Neural progenitor cell (in vitro differentiated cells): ENCODE results near the gene MRPS15. TPM values are rescaled to one million over a fixed set of nuclear protein-coding genes. Genes with fewer than 3 reads are reported as not detected.
"Not testable (repeated sequence)": the region's sequence is repeated elsewhere in the genome, so short reads cannot be mapped to it uniquely, and the experiment has no call there.

Source experiments
- DNase-seq: peaks from one replicate; pipeline ENCODE4 v3.0.0-alpha.2; 2016; ENCODE audit warnings: low spot score
- H2AFZ ChIP-seq: fragments of 200-600 bp; sonication (generic); replicated peaks from 2 replicates; pipeline ENCODE4 v1.6.1; 2016; ENCODE audit warnings: antibody characterized with exemption
- H3F3A ChIP-seq: fragments of 200-600 bp; sonication (generic); 2 replicates; pipeline ENCODE4 v1.6.1; 2016; ENCODE audit warnings: antibody characterized with exemption, low read depth
- H3K27ac ChIP-seq: fragments of 200-600 bp; sonication (generic); 2 replicates; pipeline ENCODE4 v1.5.1; 2016; ENCODE audit warnings: mild to moderate bottlenecking
- H3K27me3 ChIP-seq: fragments of 200-600 bp; sonication (generic); 2 replicates; pipeline ENCODE4 v1.6.1; 2016; ENCODE audit warnings: mild to moderate bottlenecking, moderate library complexity
- H3K36me3 ChIP-seq: fragments of 200-600 bp; sonication (generic); 2 replicates; pipeline ENCODE4 v1.5.1; 2016
- H3K4me1 ChIP-seq: fragments of 200-600 bp; sonication (generic); 2 replicates; pipeline ENCODE4 v1.6.1; 2016; ENCODE audit warnings: mixed run types
- H3K4me2 ChIP-seq: fragments of 200-600 bp; sonication (generic); 2 replicates; pipeline ENCODE4 v1.6.1; 2016
- H3K4me3 ChIP-seq: fragments of 200-600 bp; sonication (generic); 2 replicates; pipeline ENCODE4 v1.5.1; 2016
- H3K79me2 ChIP-seq: fragments of 200-600 bp; sonication (generic); 2 replicates; pipeline ENCODE4 v1.6.1; 2016; ENCODE audit warnings: low read depth
- H3K9ac ChIP-seq: fragments of 200-600 bp; sonication (generic); 2 replicates; pipeline ENCODE4 v1.6.1; 2016
- H3K9me3 ChIP-seq: fragments of 200-600 bp; sonication (generic); 2 replicates; pipeline ENCODE4 v1.5.1; 2016; ENCODE audit warnings: low read depth
- H4K20me1 ChIP-seq: fragments of 200-600 bp; sonication (generic); 2 replicates; pipeline ENCODE4 v1.6.1; 2016; ENCODE audit warnings: low read depth
- H3K27ac Mint-ChIP-seq: 3 replicates; pipeline ENCODE4 v1.8.0; 2021; ENCODE audit warnings: mixed read lengths
- H3K27me3 Mint-ChIP-seq: 2 replicates; pipeline ENCODE4 v1.8.0; 2022; ENCODE audit warnings: low read depth, mild to moderate bottlenecking, inconsistent platforms, moderate library complexity, mixed read lengths; ENCODE audit not compliant: insufficient read depth
- H3K36me3 Mint-ChIP-seq: 3 replicates; pipeline ENCODE4 v1.8.0; 2021; ENCODE audit warnings: mixed read lengths
- H3K4me1 Mint-ChIP-seq: 3 replicates; pipeline ENCODE4 v1.8.0; 2021; ENCODE audit warnings: mixed read lengths
- H3K4me3 Mint-ChIP-seq: 3 replicates; pipeline ENCODE4 v1.8.0; 2021; ENCODE audit warnings: mild to moderate bottlenecking, moderate library complexity, mixed read lengths
- H3K9me3 Mint-ChIP-seq: 3 replicates; pipeline ENCODE4 v1.8.0; 2020; ENCODE audit warnings: mixed read lengths
- CTCF ChIP-seq: fragments of 200-600 bp; sonication (generic); IDR thresholded peaks from 2 replicates; pipeline ENCODE4 v1.5.1; 2017; ENCODE audit warnings: antibody characterized with exemption, mild to moderate bottlenecking
- EZH2 ChIP-seq: fragments of 200-600 bp; sonication (generic); IDR thresholded peaks from 2 replicates; pipeline ENCODE4 v1.6.1; 2017; ENCODE audit warnings: antibody characterized with exemption, mild to moderate bottlenecking, moderate library complexity
- EZH2phosphoT487 ChIP-seq: fragments of 200-600 bp; sonication (generic); IDR thresholded peaks from 2 replicates; pipeline ENCODE4 v1.6.1; 2017; ENCODE audit warnings: antibody characterized with exemption
- total RNA-seq: library from RNA; depleted of rRNA; stranded (reverse); fragments of >200 nt; gene quantifications from 2 replicates; pipeline ENCODE4 v1.2.3, GENCODE V29; 2015; ENCODE audit warnings: low replicate concordance

MRPS15 gene
- total RNA-seq, 1 donor from 2014 or later, result 109 TPM

- Mint-ChIP-seq H3K27ac (no peak overlapping the region), H3K4me3 (no peak overlapping the region), H3K9me3 (no peaks in the 10 kb centered on the region), H3K4me1 (peaks cover 12% of the 10 kb centered on the region), H3K36me3 (no peaks in the 10 kb centered on the region), H3K27me3 (peaks cover 3% of the 10 kb centered on the region)
- no peaks in the 10 kb centered on the region for H3K27me3 ChIP-seq
- no peak for DNase-seq
- H3K79me2 ChIP-seq, result no peaks in the 10 kb centered on the region
- H2AFZ ChIP-seq, result no peak overlapping the region
- H4K20me1 ChIP-seq, result no peaks in the 10 kb centered on the region
- H3K36me3 ChIP-seq, result no peaks in the 10 kb centered on the region
- peaks cover 14% of the 10 kb centered on the region for H3K4me1 ChIP-seq
- H3F3A ChIP-seq, result no peaks in the 10 kb centered on the region
- no peak overlapping the region for H3K4me2 ChIP-seq
- no peak overlapping the region for H3K4me3 ChIP-seq
- no peak overlapping the region for H3K27ac ChIP-seq
- no peaks in the 10 kb centered on the region for H3K9me3 ChIP-seq
- TF ChIP-seq EZH2phosphoT487 (no peak), CTCF (no peak), EZH2 (no peak)
- no peak overlapping the region for H3K9ac ChIP-seq
These were observed 16.0 kb upstream of the MRPS15 start for GRCh38 chr1:36480161-36480560.

- Histone ChIP-seq H3K4me2 (no peak overlapping the region), H3K4me3 (no peak overlapping the region)
These were observed 15.4 kb upstream of the MRPS15 start for GRCh38 chr1:36479505-36480051.

GRCh38 chr1:36477615-36478014 lies 13.4 kb upstream of the MRPS15 start:
- not testable (repeated sequence) for H3K4me3 ChIP-seq, H3K36me3 ChIP-seq, H3K9me3 Mint-ChIP-seq, H3K9me3 ChIP-seq, H3K4me3 Mint-ChIP-seq, H3K4me2 ChIP-seq, H3K27me3 Mint-ChIP-seq, H2AFZ ChIP-seq, H3K9ac ChIP-seq, H3K79me2 ChIP-seq, H3F3A ChIP-seq, H3K4me1 ChIP-seq, H3K36me3 Mint-ChIP-seq, H3K27ac ChIP-seq, H4K20me1 ChIP-seq, H3K27me3 ChIP-seq
- Mint-ChIP-seq H3K27ac (peak overlapping the region; percentile 68), H3K4me1 (peaks cover 10% of the 10 kb centered on the region)
- peak; percentile 20 for DNase-seq

More at GRCh38 chr1:36479505-36480051, 15.4 kb upstream of the MRPS15 start:
- Mint-ChIP-seq H3K4me3 (no peak overlapping the region), H3K9me3 (no peaks in the 10 kb centered on the region), H3K36me3 (no peaks in the 10 kb centered on the region), H3K27ac (peak overlapping the region; percentile 48), H3K4me1 (peaks cover 12% of the 10 kb centered on the region), H3K27me3 (peaks cover 3% of the 10 kb centered on the region)
- Histone ChIP-seq H2AFZ (no peak overlapping the region), H3K9me3 (no peaks in the 10 kb centered on the region), H3K79me2 (no peaks in the 10 kb centered on the region), H3K27me3 (no peaks in the 10 kb centered on the region), H3K36me3 (no peaks in the 10 kb centered on the region), H4K20me1 (no peaks in the 10 kb centered on the region), H3K9ac (no peak overlapping the region), H3F3A (no peaks in the 10 kb centered on the region), H3K27ac (no peak overlapping the region), H3K4me1 (peaks cover 14% of the 10 kb centered on the region)
- no peak for TF ChIP-seq CTCF
- no peak for TF ChIP-seq EZH2
- no peak for TF ChIP-seq EZH2phosphoT487
- no peak for DNase-seq

GRCh38 chr1:36476945-36477344 lies 12.8 kb upstream of the MRPS15 start:
- DNase-seq, result no peak
- Mint-ChIP-seq H3K4me3 (no peak overlapping the region), H3K4me1 (peaks cover 8% of the 10 kb centered on the region), H3K9me3 (no peaks in the 10 kb centered on the region), H3K27ac (no peak overlapping the region), H3K36me3 (no peaks in the 10 kb centered on the region), H3K27me3 (peaks cover 3% of the 10 kb centered on the region)
- no peaks in the 10 kb centered on the region for H3K79me2 ChIP-seq
- H4K20me1 ChIP-seq, result no peaks in the 10 kb centered on the region
- H2AFZ ChIP-seq, result no peak overlapping the region
- no peaks in the 10 kb centered on the region for H3K36me3 ChIP-seq
- no peak for TF ChIP-seq EZH2
- TF ChIP-seq CTCF, result no peak
- no peak for TF ChIP-seq EZH2phosphoT487
- no peaks in the 10 kb centered on the region for H3K27me3 ChIP-seq
- H3K4me1 ChIP-seq, result peaks cover 8% of the 10 kb centered on the region
- no peaks in the 10 kb centered on the region for H3K9me3 ChIP-seq
- H3K4me3 ChIP-seq, result no peak overlapping the region
- H3K27ac ChIP-seq, result no peak overlapping the region
- no peak overlapping the region for H3K9ac ChIP-seq
- H3K4me2 ChIP-seq, result no peak overlapping the region
- no peaks in the 10 kb centered on the region for H3F3A ChIP-seq
